ENCODE measurements around the gene PIP4P1.
"Not testable (repeated sequence)": the region's sequence is repeated elsewhere in the genome, so short reads cannot be mapped to it uniquely, and the experiment has no call there.

PIP4P1 gene

GRCh38 chr14:20476776-20477175 is 15.5 kb upstream of the PIP4P1 start:
- DNase-seq (ENCODE audit: low read depth): no peak

DNA sequence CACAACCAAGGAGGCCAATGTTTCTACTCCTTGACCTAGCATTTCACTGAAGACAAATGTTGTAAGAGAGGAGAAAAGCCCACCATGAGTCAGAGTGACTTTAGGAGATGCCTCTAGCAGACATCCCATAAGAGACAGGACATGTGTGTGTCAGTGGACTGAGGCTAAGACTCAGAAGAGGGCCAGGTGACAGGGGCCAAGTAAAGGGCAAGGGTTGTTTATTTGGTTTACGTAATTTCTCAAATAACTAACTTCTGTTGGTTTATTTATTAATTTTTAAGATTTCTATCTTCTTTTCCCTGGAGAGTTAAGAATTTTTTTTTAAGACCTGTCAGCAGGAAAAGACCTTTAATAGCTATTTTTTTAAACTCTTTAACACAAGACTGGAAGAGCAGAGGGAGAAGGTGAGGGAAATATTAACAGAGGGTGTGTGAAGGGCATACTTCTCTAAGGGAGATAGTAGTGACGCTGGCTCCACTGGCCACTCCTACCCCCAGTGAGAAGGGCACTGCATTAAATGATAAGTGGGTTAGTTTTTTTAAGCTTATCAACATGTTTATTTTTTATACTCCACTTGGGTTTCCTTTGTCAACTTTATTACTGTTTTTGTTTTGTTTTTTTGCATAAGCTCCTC is 11.4 kb upstream of the PIP4P1 start:
- DNase-seq (ENCODE audit: low read depth): no peak

DNA sequence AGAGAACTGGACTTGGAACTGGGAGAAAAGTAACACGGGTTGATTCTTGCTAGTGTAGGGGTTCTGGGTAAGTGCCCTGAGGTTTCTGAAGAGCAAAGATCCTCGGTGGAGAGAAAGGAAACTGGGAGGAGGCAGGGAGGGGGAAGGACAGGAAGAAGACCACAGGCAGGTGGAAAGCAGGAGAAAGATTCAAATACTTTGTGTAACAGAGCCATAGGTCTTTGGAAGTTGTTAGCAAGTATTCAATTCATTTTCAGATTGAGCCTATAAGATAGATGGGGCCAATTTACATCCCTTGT is 9.3 kb upstream of the PIP4P1 start:
- DNase-seq (ENCODE audit: low read depth): no peak

DNA sequence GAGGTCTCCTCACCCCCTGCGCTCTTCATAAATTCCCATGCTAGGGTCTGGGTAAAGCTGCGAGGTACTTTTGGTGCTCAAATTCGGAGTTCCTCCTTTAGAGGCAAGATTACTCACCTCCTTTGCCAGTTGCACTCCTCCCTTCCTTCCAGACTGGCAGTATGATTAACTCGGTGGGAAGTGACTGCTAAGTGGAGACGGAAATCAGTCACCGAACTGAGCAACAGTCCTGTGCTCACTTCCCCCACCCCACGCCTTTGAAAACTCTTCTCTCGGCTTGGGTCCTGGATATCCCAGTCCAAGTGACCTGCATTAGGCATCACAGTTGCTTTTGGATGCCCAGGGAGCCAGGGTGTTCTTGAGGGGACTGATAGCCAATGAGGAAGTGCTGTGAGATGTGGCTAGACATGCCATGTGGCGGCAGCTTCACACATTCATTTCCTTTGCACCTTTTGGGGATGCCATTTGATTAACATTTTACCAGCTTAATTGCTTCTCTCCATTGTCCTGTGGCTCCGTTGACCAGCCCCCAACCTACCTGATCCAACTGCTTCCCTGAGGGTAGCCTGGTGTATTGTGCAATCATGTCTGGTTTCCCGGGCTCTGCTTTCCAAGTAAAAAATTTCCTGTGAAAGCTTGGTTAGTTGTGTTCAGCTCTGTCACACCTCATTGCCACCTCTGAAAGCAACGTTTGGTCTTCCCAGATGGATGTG is 8.8 kb upstream of the PIP4P1 start:
- DNase-seq (ENCODE audit: low read depth): no peak

DNA sequence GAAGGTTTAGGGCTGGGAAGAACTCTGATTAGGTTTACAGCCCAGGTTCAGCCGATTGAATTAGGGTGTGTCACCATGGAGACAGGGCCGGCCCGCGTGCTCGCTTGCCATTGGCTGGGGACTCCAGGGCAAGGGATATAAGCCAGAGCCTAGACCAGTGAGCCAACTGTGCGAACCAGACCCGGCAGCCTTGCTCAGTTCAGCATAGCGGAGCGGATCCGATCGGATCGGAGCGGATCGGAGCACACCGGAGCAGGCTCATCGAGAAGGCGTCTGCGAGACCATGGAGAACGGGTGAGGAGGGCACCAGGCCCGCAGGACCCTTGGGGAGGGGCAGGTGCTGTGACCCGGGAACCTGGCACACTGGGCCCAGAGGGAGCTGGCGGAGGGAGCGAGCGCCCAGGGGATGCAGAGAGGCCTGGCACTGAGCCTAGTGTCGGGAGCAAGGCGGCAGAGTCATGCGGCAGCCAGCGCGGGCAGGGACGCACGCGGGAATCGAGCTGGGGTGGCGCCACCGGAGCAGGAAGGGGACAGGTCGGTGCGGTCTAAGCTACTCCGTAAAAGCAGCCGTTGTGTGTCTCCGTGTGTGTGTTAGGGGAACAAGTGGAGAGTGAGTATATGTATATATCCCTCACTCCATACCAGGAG is 8.1 kb upstream of the PIP4P1 start, which contains the start of gene PNP:
TSS of gene PNP (plus strand) at position 165 of the 648 bp plus-strand sequence. CDS start at position 284, 119 bp downstream.
- peak; percentile 52 for DNase-seq (ENCODE audit: low read depth)

GRCh38 chr14:20468764-20469241 is 7.6 kb upstream of the PIP4P1 start:
- DNase-seq (ENCODE audit: low read depth): no peak

- no peak for DNase-seq (ENCODE audit: low read depth)
Observed at GRCh38 chr14:20460458-20461224, 593 bp downstream of the PIP4P1 start.

DNA sequence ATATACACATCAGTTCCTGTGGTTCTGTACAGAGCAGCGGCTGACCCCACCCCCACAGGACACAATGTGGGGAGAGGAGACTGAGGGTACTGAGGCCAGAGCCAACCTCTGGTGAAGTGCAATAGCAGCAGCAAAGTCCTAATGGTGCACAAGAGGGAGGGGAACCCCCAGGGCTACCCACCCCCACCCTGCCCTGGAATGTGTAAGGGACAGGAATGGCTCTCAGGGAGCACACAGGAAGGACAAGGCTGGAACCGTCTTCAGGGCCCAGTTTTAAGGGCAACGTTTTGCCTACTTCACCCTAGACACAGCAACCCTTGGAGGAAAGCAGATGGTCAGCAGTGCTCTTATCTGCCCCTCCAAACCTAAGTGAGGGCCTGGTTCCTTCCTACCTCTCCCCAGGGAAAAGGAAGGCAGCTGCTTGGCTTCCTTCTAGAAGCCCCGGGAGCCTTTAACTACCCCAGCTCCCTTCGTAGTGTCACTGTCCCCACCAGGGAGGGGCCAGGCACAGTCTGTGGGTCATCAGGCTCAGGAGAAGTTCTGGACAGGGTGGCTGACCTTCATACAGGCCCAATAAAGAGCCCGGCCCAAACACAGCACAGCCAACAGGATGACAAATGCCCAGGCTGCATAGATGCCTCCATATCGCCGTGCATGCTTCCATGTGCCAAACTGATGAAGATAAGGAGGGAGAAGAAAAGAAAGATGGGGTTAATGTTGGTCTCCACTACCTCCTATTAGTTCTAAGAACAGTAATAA is 3.0 kb downstream of the PIP4P1 start:
- DNase-seq (ENCODE audit: low read depth): no peak

DNA sequence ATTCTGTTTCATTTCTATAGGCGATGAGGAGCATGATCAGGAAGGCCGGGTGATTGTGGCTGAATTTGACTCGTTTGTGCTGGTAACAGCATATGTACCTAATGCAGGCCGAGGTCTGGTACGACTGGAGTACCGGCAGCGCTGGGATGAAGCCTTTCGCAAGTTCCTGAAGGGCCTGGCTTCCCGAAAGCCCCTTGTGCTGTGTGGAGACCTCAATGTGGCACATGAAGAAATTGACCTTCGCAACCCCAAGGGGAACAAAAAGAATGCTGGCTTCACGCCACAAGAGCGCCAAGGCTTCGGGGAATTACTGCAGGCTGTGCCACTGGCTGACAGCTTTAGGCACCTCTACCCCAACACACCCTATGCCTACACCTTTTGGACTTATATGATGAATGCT is 4.3 kb downstream of the PIP4P1 start:
- DNase-seq (ENCODE audit: low read depth): no peak

- DNase-seq (ENCODE audit: low read depth): peak; percentile 62
Observed at GRCh38 chr14:20455355-20456300, 5.6 kb downstream of the PIP4P1 start.

DNA sequence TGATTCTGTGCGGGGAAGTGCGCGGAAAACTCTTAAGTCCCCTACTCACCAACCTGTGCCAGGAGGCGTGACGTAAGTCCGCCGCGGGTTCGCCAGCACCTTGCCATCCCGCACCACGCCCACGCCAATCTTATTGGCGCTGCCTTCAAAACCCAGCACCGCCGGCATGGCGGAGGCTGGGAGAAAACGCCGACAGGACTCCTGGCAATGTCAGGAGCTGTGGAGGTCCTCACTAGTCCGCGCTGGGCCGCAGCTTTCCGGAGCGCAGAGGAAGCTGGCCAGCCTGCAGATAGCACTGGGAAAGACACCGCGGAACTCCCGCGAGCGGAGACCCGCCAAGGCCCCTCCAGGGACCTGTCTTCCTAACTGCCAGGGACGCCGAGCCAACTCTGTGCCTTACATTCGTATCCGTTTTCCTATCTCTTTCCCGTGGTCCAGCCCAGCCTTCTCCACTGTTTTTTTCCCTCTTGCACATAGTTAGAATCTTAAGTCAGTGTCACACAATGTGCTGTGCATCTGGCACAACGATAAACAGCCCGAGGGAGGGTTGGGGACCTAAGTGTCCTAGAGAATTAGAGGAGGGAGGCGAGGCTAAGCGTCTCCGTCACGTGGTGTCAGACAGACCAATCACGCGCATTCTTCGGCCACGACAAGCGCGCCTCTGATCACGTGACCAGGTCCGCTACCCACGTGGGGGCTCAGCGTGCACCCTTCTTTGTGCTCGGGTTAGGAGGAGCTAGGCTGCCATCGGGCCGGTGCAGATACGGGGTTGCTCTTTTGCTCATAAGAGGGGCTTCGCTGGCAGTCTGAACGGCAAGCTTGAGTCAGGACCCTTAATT is 6.5 kb downstream of the PIP4P1 start, which contains the start of the genes APEX1 and OSGEP:
TSS of gene APEX1 (plus strand) at position 711 of the 839 bp plus-strand sequence. CDS start 420 bp downstream, outside the sequence.
TSS of gene OSGEP (minus strand) at position 297 of the 839 bp plus-strand sequence. CDS start at position 168, 129 bp downstream.
- DNase-seq (ENCODE audit: low read depth): peak; percentile 98

DNA sequence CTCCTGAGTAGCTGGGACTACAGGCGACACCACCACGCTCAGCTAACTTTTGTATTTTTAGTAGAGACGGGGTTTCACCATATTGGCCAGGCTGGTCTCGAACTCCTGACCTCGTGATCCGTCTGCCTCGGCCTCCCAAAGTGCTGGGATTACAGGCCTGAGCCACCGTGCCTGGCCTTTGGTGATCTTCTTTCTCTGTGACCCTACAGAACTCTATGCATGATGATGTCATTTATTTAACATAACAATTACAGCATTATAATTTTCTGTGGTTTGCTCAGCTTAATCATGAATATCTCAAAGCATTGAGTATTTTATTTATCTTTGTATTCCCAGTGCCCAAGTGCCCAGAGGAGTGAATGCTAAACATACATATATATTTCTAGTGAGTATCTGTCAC is 8.4 kb downstream of the PIP4P1 start:
- DNase-seq (ENCODE audit: low read depth): not testable (repeated sequence)

GRCh38 chr14:20446889-20447288 is 14.3 kb downstream of the PIP4P1 start:
- DNase-seq (ENCODE audit: low read depth): no peak

- not testable (repeated sequence) for DNase-seq (ENCODE audit: low read depth)
Observed at GRCh38 chr14:20443650-20444049, 17.6 kb downstream of the PIP4P1 start.

DNA sequence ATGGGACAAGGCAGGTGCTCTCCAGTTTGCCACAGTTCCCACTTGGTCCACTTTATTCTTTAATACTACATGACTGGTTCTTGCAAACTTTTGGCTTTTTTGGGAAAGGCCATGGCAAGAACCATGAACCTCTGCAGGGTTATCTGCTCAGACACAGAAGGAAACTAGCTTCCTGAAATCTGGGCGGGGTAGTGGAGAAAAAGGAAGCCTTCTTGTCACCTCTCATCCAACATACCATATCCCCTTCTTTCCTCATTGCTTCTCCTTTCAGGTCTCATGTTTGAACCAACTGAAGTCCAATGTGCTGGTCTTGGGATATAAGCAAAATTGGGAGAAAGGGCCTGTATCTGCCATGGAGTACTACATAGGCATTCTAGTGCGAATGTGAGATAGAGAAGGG is 19.8 kb downstream of the PIP4P1 start:
- no peak for DNase-seq (ENCODE audit: low read depth)

DNA sequence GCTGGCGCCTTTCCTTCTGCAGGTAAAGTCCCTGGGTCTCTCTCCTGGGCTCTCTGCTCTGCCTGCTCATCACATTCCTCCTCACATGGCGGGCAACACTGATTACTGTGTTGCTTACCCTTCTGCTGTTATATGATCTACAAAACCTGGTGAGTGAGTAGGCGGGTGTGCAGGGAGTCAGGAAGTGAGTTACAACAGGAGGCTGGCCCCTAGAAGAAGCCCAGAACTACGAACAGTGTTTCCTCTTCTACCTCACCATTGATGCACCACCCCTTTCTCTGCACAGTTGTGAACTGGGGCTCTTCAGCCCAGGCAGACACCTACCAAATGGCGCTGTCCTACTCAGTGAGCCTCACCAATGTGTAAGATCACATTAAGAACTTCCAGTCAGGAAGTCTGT is 20.4 kb downstream of the PIP4P1 start:
- DNase-seq (ENCODE audit: low read depth): no peak

DNA sequence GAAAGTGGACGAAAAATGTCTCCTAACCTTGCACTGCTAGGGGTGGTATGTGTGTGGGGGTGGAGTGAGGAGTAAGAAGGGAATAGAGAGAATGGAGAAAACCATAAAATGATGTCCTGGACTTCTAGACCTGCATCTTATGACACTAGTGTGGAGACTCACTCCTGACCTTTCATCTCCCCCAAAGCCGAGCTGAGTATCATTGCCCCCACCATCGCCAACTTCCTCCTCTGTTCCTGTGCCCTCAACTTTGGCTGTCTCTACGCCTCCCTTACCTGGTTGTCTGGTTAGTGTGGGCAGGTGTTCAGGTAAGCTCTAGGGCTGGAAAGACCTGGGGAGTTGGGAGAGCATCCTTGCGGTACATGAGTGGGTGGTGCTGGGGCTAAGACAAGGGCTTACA is 20.8 kb downstream of the PIP4P1 start:
- DNase-seq (ENCODE audit: low read depth): no peak

GRCh38 chr14:20438664-20439063 is 22.6 kb downstream of the PIP4P1 start:
- no peak for DNase-seq (ENCODE audit: low read depth)

DNA sequence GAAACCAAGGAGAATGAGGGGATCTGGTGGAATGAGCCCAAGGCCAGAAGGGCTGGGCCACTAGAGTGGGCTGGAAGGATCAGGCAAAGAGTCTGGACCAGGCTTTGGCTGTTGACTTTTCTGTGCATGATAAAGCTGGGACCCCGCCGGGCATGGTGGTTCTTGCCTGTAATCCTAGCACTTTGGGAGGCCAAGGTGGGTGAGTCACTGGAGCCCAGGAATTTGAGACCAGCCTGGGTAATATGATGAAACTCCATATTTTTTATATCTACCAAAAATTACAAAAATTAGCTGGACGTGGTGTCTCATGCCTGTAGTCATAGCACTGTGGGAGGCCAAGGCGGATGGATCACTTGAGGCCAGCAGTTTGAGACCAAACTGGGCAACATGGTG is 24.9 kb downstream of the PIP4P1 start:
- no peak for DNase-seq (ENCODE audit: low read depth)
